Cardiac septum (tissue), 1 donor: ENCODE results near the gene APOBEC3B. TPM values are rescaled to one million over a fixed set of nuclear protein-coding genes. Genes with fewer than 3 reads are reported as not detected.
"Not testable (repeated sequence)": the region's sequence is repeated elsewhere in the genome, so short reads cannot be mapped to it uniquely, and the experiment has no call there.

Experiments
- DNase-seq: peaks from one replicate; pipeline ENCODE4 v3.0.0-alpha.2; 2020; ENCODE audit warnings: low spot score
- intact Hi-C: fragments of 100-400 bp; cut with DNase I; formaldehyde crosslinking; loops from one replicate; pipeline ENCODE4 v1.14.0; 2022
- total RNA-seq: library from RNA; stranded (reverse); fragmentation: NEBNext Ultra II Directional; extraction: Animal tissue kit (Norgen Biotek cat#: 25700); gene quantifications from one replicate; pipeline ENCODE4 v1.2.1, GENCODE V29; 2021
- donor health status: DM: no; HTN: no; CAD: no.

The APOBEC3B gene
- total RNA-seq, 1 donor from 2014 or later: 0.54 TPM

DNA sequence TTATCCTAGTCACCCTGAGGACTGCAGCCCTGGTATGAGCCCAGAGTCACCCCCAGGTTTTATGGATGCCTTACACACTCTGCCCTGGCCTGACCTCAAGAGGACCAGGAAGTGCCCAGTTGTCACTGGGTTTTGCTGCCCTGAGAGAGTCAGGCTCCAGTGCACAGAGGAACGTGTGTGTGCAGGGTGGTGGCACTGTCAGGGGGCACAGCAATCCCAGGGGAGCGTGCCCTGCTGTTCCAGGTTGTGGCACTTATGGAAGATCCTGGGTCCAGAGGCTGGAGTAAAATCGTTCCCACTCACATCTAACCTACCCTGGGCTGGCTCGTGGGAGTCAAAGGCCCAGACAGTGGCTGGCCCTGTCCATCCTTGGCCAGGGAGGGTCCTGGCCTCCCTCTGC lies 17.2 kb upstream of the APOBEC3B start:
- no peak for DNase-seq
- intact Hi-C loops: no loop called here

DNA sequence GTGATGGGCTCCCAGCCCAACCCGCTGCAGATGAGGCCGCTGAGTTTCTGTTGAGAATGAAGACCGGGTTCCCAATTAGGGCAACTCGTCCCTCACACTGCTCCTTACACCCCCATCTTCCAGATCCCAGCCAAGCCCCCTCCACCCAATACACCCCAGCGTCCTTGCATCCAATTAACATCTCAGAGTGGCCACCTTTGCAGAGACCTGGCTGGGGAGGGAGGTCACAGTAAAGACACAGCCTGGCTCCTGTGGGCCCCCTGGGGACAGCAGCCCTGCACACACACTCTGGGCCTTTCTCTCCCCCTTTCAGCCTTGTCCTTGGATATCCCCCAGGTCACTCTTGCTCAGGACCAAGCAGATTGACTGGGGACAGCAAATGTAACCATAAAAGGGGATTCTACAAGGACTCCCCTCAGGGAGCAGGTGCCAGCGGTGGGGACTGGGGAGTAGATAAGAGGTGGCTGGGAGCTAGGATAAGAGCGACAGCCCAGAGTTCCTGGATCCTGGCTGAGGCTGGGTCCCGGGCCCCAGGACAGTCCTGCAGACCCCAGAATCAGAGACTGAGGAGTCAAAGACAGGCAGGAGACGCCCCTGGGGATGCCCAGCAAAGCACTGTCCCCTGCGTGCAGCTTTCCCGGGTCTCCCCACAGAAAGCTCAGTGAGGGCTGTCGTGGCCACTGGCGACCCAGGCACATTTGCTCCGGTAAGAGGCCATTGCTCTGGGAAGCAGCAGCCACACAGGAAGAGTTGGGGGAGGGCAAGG lies 16.4 kb upstream of the APOBEC3B start:
- DNase-seq: no peak
- intact Hi-C loops: no loop called here

- DNase-seq: no peak
- intact Hi-C loops: no loop called here
These were observed 15.8 kb upstream of the APOBEC3B start for GRCh38 chr22:38966380-38966702.

GRCh38 chr22:38966942-38967341 lies 15.2 kb upstream of the APOBEC3B start:
- intact Hi-C loops: no loop called here
- no peak for DNase-seq

GRCh38 chr22:38967451-38968450 lies 14.4 kb upstream of the APOBEC3B start:
- intact Hi-C loops: no loop called here

GRCh38 chr22:38968801-38969200 lies 13.3 kb upstream of the APOBEC3B start:
- no peak for DNase-seq
- intact Hi-C loops: no loop called here

More at GRCh38 chr22:38967451-38968450, 14.4 kb upstream of the APOBEC3B start:
- peak; percentile 82 for DNase-seq

- DNase-seq: no peak
- intact Hi-C loops: no loop called here
These were observed 11.6 kb upstream of the APOBEC3B start for GRCh38 chr22:38970551-38970950.

DNA sequence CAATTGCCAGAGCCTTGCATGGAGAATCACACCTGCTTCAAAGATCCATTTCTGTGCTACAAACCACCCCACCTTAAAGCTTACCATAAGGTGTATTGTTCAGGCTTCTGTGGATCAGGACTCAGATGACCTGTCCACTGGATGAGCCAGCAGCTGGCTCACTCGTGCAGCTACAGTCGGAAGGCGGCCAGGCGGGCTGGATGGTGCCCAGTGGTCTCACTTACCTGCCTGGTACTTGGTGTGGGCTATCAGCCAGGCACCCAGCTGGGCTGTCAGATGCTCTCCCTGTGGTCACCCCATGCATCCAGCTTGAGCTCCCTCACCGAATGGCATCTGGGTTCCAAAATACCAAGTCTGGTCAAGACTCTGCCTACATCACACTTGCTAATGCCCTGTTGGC lies 10.9 kb upstream of the APOBEC3B start:
- DNase-seq: no peak
- intact Hi-C loops: no loop called here

GRCh38 chr22:38971791-38972190 lies 10.4 kb upstream of the APOBEC3B start:
- intact Hi-C loops: no loop called here

GRCh38 chr22:38972558-38972957 lies 9.6 kb upstream of the APOBEC3B start:
- DNase-seq: no peak
- intact Hi-C loops: no loop called here

More at GRCh38 chr22:38971791-38972190, 10.4 kb upstream of the APOBEC3B start:
- no peak for DNase-seq

- intact Hi-C loops: no loop called here
- DNase-seq: no peak
These were observed 8.6 kb upstream of the APOBEC3B start for GRCh38 chr22:38973289-38974169.

DNA sequence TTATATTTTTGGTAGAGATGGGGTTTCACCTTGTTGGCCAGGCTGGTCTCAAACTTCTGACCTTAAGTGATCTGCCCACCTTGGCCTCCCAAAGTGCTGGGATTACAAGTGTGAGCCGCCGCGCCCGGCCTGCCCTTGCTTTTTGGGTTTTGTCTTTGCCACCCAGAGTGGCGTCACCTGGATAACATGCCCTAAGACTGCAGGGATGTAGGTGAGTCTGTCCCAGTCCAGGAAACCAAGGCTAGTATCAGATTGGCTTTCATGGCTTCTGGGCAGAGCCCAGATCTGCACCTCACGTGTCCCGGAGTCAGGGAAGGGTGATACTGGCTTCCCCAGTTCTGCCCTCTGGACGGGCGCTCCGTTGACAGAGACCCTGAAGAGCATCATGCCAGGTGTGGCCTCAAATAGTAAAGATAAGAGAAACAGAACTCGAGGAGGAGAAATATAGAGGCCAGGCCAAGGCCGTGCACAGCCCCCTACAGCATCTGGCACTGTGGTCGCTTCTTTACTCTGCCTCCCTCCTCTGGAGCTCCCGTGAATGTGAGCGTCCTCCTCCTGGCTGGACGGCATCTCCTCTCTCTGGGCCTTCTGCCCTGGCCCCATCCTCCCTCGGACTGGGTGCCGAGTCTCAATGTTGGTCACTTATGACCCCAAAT lies 7.8 kb upstream of the APOBEC3B start:
- intact Hi-C loops: no loop called here
- no peak for DNase-seq

DNA sequence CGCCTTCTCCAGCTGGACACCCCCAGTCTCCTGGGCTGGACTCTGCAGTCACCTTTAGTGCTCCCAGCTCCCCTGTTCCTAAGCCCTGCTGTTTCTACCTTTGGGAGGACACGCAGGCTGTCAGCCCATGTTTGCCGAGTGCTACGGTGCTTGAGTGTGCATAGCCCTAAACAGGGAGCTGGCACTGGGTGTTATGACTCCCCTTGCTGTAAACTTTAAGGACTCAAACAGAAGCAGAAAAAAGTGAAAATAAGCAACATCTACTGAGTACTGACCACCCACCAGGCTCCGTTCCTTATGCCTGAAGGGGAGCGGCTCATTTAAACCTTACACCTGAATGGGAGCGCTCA lies 7.3 kb upstream of the APOBEC3B start:
- intact Hi-C loops: no loop called here
- no peak for DNase-seq

GRCh38 chr22:38977289-38977688 lies 4.9 kb upstream of the APOBEC3B start:
- intact Hi-C loops, DNase-seq: not testable (repeated sequence)

DNA sequence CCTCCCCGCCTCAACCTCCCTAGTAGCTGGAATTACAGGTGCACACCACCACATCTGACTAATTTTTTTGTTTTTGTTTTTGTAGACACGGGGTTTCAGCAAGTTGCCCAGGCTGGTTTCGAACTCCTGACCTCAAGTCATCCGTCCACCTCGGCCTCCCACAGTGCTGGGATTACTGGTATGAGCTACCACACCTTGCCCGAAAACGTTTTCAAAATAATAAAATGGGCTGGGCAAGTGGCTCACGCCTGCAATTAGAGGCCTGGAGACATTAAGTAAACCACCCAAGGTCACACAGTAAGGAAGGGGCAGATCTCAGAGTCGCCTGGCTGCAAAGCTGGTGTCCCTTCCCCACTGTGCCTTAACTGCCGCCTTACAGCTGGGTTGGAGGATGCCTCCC lies 1.6 kb upstream of the APOBEC3B start:
- DNase-seq, intact Hi-C loops: not testable (repeated sequence)

GRCh38 chr22:38981005-38981991 lies 849 bp upstream of the APOBEC3B start:
- DNase-seq: no peak
- intact Hi-C loops: no loop called here

GRCh38 chr22:38984224-38984623 lies 2.1 kb downstream of the APOBEC3B start:
- intact Hi-C loops: no loop called here
- DNase-seq: no peak
